CD4-positive, alpha-beta T cell (primary cell): ENCODE data around the gene PBX4. TPM values are rescaled to one million over a fixed set of nuclear protein-coding genes. Genes with fewer than 3 reads are reported as not detected.

Source experiments
- ATAC-seq: fragments of 200-7000 bp; cut with Tn5 transposase; one replicate; pipeline ENCODE4 v1.10.0; 2022; ENCODE audit warnings: mild to moderate bottlenecking; ENCODE audit not compliant: poor library complexity
- CTCF ChIA-PET: fragments of 350-600 bp; sonication (Branson Sonifier 250); formaldehyde crosslinking; loops from one replicate; lab custom pipeline; 2021; ENCODE audit warnings: antibody characterized with exemption, inconsistent platforms; lab: Charles Lee
- POLR2A ChIA-PET: fragments of 350-600 bp; sonication (Branson Sonifier 250); formaldehyde crosslinking; loops from one replicate; lab custom pipeline; 2021; ENCODE audit warnings: antibody characterized with exemption, inconsistent platforms; lab: Charles Lee
- DNase-seq, 14 experiments: peaks; one replicate each; pipeline ENCODE4 v3.0.0-alpha.2; 2013 to 2020; ENCODE audit warnings: mixed read lengths in 2 of 14
- H3K27ac ChIP-seq, 2 donors: one replicate each; pipeline versions ENCODE4 v1.5.1 to v1.7.0; 2013; ENCODE audit warnings: low read length in 2 of 2, low read depth in 1 of 2, mild to moderate bottlenecking in 1 of 2
- H3K27me3 ChIP-seq, 2 experiments: 1 replicate in 1 of 2; 2 replicates in 1 of 2; pipeline versions ENCODE4 v1.6.1 to v1.7.0; 2013; ENCODE audit warnings: low read length in 2 of 2, control low read depth in 1 of 2, mild to moderate bottlenecking in 1 of 2, moderate library complexity in 1 of 2; ENCODE audit not compliant: insufficient read depth in 2 of 2, control insufficient read depth in 1 of 2
- H3K36me3 ChIP-seq: one replicate; pipeline ENCODE4 v1.6.1; 2013; ENCODE audit warnings: low read length, control low read depth; ENCODE audit not compliant: insufficient read depth
- H3K4me1 ChIP-seq: one replicate; pipeline ENCODE4 v1.6.1; 2013; ENCODE audit warnings: low read length, control low read depth; ENCODE audit not compliant: insufficient read depth
- H3K4me3 ChIP-seq: one replicate; pipeline ENCODE4 v1.5.1; 2013; ENCODE audit warnings: mild to moderate bottlenecking, low read length, moderate library complexity
- H3K9me3 ChIP-seq, 2 experiments: 1 replicate in 1 of 2; 2 replicates in 1 of 2; pipeline versions ENCODE4 v1.6.1 to v1.7.0; 2013; ENCODE audit warnings: low read length in 2 of 2, mild to moderate bottlenecking in 2 of 2, control low read depth in 1 of 2, moderate library complexity in 1 of 2; ENCODE audit not compliant: control insufficient read depth in 1 of 2, insufficient read depth in 1 of 2
- H3K27ac Mint-ChIP-seq: one replicate; pipeline ENCODE4 v1.8.0; 2020; ENCODE audit warnings: mixed read lengths
- H3K27me3 Mint-ChIP-seq: one replicate; pipeline ENCODE4 v1.8.0; 2021; ENCODE audit warnings: mixed read lengths
- H3K36me3 Mint-ChIP-seq: one replicate; pipeline ENCODE4 v1.8.0; 2021; ENCODE audit warnings: low read depth, mixed read lengths
- H3K4me1 Mint-ChIP-seq: one replicate; pipeline ENCODE4 v1.8.0; 2021; ENCODE audit warnings: low read depth, mixed read lengths
- H3K4me3 Mint-ChIP-seq: one replicate; pipeline ENCODE4 v1.8.0; 2020; ENCODE audit warnings: mild to moderate bottlenecking, mixed read lengths
- H3K9me3 Mint-ChIP-seq: one replicate; pipeline ENCODE4 v1.8.0; 2020; ENCODE audit warnings: mixed read lengths
- intact Hi-C, 2 experiments: fragments of 100-400 bp; cut with DNase I in 1 of 2; cut with micrococcal nuclease in 1 of 2; formaldehyde crosslinking; loops; one replicate each; pipeline versions ENCODE4 v1.15.1 to v1.9.0; 2023 to 2025; cut with DNase I, micrococcal nuclease
- total RNA-seq, 174 experiments: library from RNA in 2 of 174; stranded (reverse) in 2 of 174; gene quantifications; one replicate each; pipeline ENCODE4 v1.2.3 and lab custom pipeline; 2021 to 2026
- TF ChIP-seq, protein P1 (sequence below): fragments of 200-600 bp; IDR thresholded peaks from one replicate; pipeline ENCODE4 v1.8.0; 2022; ENCODE audit warnings: antibody characterized with exemption, mild to moderate bottlenecking

PBX4 gene
- total RNA-seq, 2 experiments from 2014 or later = 50.1 to 51.8 TPM

DNA sequence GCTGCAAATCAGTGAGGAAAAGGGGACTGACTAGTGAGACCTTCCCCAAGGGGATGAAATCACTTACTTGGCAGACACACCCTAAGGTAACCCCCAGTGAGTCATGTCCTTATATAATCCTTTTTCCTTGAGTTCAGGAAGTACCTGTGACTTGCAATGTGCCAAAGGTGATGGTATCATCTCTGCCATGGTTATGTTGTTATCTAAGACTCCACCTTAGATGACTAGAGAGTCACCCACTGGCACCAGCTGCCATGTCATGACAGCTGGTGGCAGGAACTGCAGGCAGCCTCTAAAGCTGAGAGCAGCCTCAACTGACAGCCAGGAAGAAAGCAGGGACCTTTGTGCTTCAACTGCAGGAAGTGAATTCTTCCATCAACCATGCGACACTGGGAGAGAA lies 12.5 kb downstream of the PBX4 start:
- DNase-seq (peak in 11 of 14 experiments; percentile 42 to 88 (median 64)), ATAC-seq (peak; percentile 87)
- Mint-ChIP-seq H3K9me3 (no peaks in the 10 kb centered on the region), H3K4me3 (peak overlapping the region; percentile 77), H3K27ac (peak overlapping the region; percentile 86), H3K36me3 (peaks cover 31% of the 10 kb centered on the region), H3K27me3 (no peaks in the 10 kb centered on the region), H3K4me1 (peaks cover 65% of the 10 kb centered on the region)
- peaks cover 70% of the 10 kb centered on the region for H3K4me1 ChIP-seq
- H3K27ac ChIP-seq = peak overlapping the region; percentile 64 to 66
- no peaks in the 10 kb centered on the region for H3K9me3 ChIP-seq
- intact Hi-C loops = loop anchor here in 1 of 2 experiments (1.0 to 2.0 kb wide), 2 partner anchors 8 to 15 kb away; no protein-coding TSS in a partner anchor
- CTCF ChIA-PET = interaction anchor here (0.7 to 2.6 kb wide), 11 partner anchors 8 to 170 kb away, joined by 3 to 20 read pairs (median 4); partner anchors contain the start of gene GMIP
- POLR2A ChIA-PET = interaction anchor here (0.6 to 2.1 kb wide), 8 partner anchors 17 to 127 kb away, joined by 3 to 6 read pairs (median 4); partner anchors contain the start of genes TSSK6 and ZNF14
- TF ChIP-seq, protein P1, sequence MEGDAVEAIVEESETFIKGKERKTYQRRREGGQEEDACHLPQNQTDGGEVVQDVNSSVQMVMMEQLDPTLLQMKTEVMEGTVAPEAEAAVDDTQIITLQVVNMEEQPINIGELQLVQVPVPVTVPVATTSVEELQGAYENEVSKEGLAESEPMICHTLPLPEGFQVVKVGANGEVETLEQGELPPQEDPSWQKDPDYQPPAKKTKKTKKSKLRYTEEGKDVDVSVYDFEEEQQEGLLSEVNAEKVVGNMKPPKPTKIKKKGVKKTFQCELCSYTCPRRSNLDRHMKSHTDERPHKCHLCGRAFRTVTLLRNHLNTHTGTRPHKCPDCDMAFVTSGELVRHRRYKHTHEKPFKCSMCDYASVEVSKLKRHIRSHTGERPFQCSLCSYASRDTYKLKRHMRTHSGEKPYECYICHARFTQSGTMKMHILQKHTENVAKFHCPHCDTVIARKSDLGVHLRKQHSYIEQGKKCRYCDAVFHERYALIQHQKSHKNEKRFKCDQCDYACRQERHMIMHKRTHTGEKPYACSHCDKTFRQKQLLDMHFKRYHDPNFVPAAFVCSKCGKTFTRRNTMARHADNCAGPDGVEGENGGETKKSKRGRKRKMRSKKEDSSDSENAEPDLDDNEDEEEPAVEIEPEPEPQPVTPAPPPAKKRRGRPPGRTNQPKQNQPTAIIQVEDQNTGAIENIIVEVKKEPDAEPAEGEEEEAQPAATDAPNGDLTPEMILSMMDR = no peak
- H3K27me3 ChIP-seq = no peaks in the 10 kb centered on the region
- H3K4me3 ChIP-seq = no peak overlapping the region
- peaks cover 15% of the 10 kb centered on the region for H3K36me3 ChIP-seq

DNA sequence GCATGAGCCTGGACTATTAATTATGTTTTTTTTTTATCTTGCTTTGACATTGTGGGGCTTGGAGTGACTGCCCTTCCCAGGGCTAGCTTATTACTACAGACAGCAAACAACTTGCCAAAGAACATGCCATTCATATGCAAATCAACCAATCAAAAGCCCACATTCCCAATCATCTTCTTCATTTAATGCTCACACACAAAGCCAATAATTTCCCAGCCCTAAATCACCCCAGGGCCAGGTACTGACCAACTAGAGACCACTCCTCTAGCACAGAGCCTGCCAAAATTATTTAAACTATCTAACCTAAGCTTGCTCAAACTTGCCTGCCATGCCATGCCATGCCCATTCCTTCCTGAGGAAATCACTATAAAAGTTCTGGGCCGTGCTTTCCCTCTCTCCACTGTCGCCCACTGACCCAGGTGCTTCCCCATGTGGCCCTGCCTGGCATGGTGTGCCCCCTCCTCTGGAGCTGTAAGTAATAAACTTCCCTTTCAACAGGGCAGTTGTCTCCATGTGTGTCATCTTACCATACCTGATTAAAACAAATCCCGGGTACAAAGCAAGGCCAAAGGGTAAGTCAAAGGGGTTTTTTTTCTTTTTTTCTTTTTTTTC lies 15.7 kb downstream of the PBX4 start:
- ChIA-PET CTCF (interaction anchor here (1.0 to 2.2 kb wide), 3 partner anchors 40 to 71 kb away, joined by 3 to 9 read pairs (median 3); no protein-coding TSS in a partner anchor), POLR2A (interaction anchor here (1.0 to 2.3 kb wide), 7 partner anchors 13 to 65 kb away, joined by 3 to 17 read pairs (median 6); partner anchors contain the start of genes ATP13A1, LPAR2, PBX4 and ZNF101)
- H3K27ac Mint-ChIP-seq = peak overlapping the region; percentile 95
- intact Hi-C loops = loop anchor here in 1 of 2 experiments (5.0 kb wide), 1 partner anchor 41 kb away; no protein-coding TSS in a partner anchor
- no peaks in the 10 kb centered on the region for H3K27me3 Mint-ChIP-seq
- H3K9me3 ChIP-seq = no peaks in the 10 kb centered on the region
- H3K4me3 ChIP-seq = no peak overlapping the region
- no peaks in the 10 kb centered on the region for H3K27me3 ChIP-seq
- peak overlapping the region; percentile 74 for H3K4me3 Mint-ChIP-seq
- H3K9me3 Mint-ChIP-seq = no peaks in the 10 kb centered on the region
- H3K4me1 ChIP-seq = peaks cover 89% of the 10 kb centered on the region
- TF ChIP-seq, protein P1 = no peak
- DNase-seq (peak in 2 of 14 experiments; percentile 14 to 21), ATAC-seq (no peak)
- peaks cover 23% of the 10 kb centered on the region for H3K36me3 Mint-ChIP-seq
- H3K36me3 ChIP-seq = peaks cover 9% of the 10 kb centered on the region
- peaks cover 67% of the 10 kb centered on the region for H3K4me1 Mint-ChIP-seq
- H3K27ac ChIP-seq = peak overlapping the region; percentile 67 to 80

DNA sequence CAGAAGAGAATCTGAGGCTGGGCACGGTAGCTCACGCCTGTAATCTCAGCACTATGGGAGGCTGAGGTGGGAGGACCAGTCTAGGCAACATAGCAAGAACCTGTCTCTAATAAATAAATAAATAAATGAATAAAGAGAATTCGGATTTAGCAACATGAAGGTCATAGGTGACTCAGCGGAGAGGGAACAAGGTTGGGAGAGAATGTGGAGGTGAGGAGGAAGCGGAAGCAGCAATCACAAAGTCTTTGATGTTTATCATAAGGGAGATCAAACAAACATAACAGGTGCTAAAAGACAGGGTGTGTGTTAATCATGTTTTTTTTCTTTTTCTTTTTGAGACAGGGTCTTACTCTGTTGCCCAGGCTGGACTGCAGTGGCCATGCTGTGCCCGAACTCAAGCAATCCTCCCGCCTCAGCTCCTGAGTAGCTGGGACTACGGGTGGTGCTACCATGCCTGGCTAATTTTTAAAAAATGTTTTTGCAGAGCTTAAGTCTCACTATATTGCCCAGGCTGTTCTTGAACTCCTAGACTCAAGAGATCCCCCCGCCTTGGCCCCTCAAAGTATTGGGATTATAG lies 16.3 kb downstream of the PBX4 start:
- Histone ChIP-seq H3K4me1 (peaks cover 94% of the 10 kb centered on the region), H3K27ac (peak overlapping the region; percentile 67 to 80), H3K27me3 (no peaks in the 10 kb centered on the region), H3K4me3 (no peak overlapping the region), H3K9me3 (no peaks in the 10 kb centered on the region), H3K36me3 (peaks cover 6% of the 10 kb centered on the region)
- TF ChIP-seq, protein P1 = no peak
- DNase-seq (peak in 9 of 14 experiments; percentile 28 to 87 (median 50)), ATAC-seq (peak; percentile 8)
- no peaks in the 10 kb centered on the region for H3K9me3 Mint-ChIP-seq
- H3K27me3 Mint-ChIP-seq = no peaks in the 10 kb centered on the region
- POLR2A ChIA-PET = interaction anchor here (1.0 to 2.3 kb wide), 6 partner anchors 12 to 66 kb away, joined by 3 to 17 read pairs (median 7); partner anchors contain the start of genes ATP13A1, LPAR2, PBX4 and ZNF101
- H3K27ac Mint-ChIP-seq = peak overlapping the region; percentile 95
- CTCF ChIA-PET = interaction anchor here (1.0 to 2.2 kb wide), 3 partner anchors 40 to 70 kb away, joined by 3 to 9 read pairs (median 3); no protein-coding TSS in a partner anchor
- intact Hi-C loops = loop anchor here in 1 of 2 experiments (5.0 kb wide), 1 partner anchor 40 kb away; no protein-coding TSS in a partner anchor
- peaks cover 29% of the 10 kb centered on the region for H3K36me3 Mint-ChIP-seq
- peak overlapping the region; percentile 72 for H3K4me3 Mint-ChIP-seq
- H3K4me1 Mint-ChIP-seq = peaks cover 68% of the 10 kb centered on the region
